C4-2B (cell line): ENCODE measurements around the gene PEX14.

ENCODE experiments used
- H3K27ac ChIP-seq: fragments of 450-650 bp; 2 replicates; pipeline ENCODE4 v1.5.1; 2017
- CTCF ChIP-seq: fragments of 450-650 bp; conservative IDR thresholded peaks from 2 replicates; pipeline ENCODE4 v1.5.1; 2017; ENCODE audit warnings: mild to moderate bottlenecking
- ZFX ChIP-seq: fragments of 450-650 bp; IDR thresholded peaks from 2 replicates; pipeline ENCODE4 v1.6.1; 2017

PEX14 gene

GRCh38 chr1:10522322-10522860, 47.6 kb downstream of the PEX14 start:
- TF ChIP-seq ZFX = no peak
- no peak for TF ChIP-seq CTCF
- H3K27ac ChIP-seq = no peak overlapping the region

GRCh38 chr1:10525208-10525607, 50.5 kb downstream of the PEX14 start:
- H3K27ac ChIP-seq = no peak overlapping the region
- no peak for TF ChIP-seq ZFX
- no peak for TF ChIP-seq CTCF

GRCh38 chr1:10528066-10529014, 53.6 kb downstream of the PEX14 start:
- TF ChIP-seq ZFX = no peak
- TF ChIP-seq CTCF = no peak
- H3K27ac ChIP-seq = no peak overlapping the region; the same call in 1 of the 2 replicates

- H3K27ac ChIP-seq = no peak overlapping the region; the same call in 1 of the 2 replicates
- TF ChIP-seq ZFX = no peak
- TF ChIP-seq CTCF = no peak
Measured at GRCh38 chr1:10529091-10529490, 54.3 kb downstream of the PEX14 start.

- TF ChIP-seq CTCF (no peak), ZFX (no peak)
- H3K27ac ChIP-seq = no peak overlapping the region
Measured at GRCh38 chr1:10529765-10530164, 55.0 kb downstream of the PEX14 start.

- TF ChIP-seq CTCF = 0 out of 2 replicates have a peak, but pooled peaks have one; percentile 8
- TF ChIP-seq ZFX = no peak
- no peak overlapping the region for H3K27ac ChIP-seq
Measured at GRCh38 chr1:10530281-10530740, 55.6 kb downstream of the PEX14 start.

GRCh38 chr1:10530756-10531495, 56.2 kb downstream of the PEX14 start:
- TF ChIP-seq CTCF (no peak), ZFX (no peak)
- H3K27ac ChIP-seq = no peak overlapping the region
